Germinal center (tissue), 1 donor: ENCODE measurements around the gene SCUBE2.
"Not testable (repeated sequence)": the region's sequence is repeated elsewhere in the genome, so short reads cannot be mapped to it uniquely, and the experiment has no call there.

Experiments used
- DNase-seq: peaks from one replicate; pipeline ENCODE4 v3.0.0; 2012; ENCODE audit warnings: mixed read lengths, low spot score

The SCUBE2 gene

GRCh38 chr11:9040410-9040809, 51.0 kb downstream of the SCUBE2 start:
- no peak for DNase-seq

GRCh38 chr11:9039863-9040262, 51.5 kb downstream of the SCUBE2 start:
- no peak for DNase-seq

GRCh38 chr11:9039198-9039597, 52.2 kb downstream of the SCUBE2 start:
- DNase-seq: no peak

- DNase-seq: no peak
These were observed 52.9 kb downstream of the SCUBE2 start for GRCh38 chr11:9038541-9038940.

- no peak for DNase-seq
These were observed 53.4 kb downstream of the SCUBE2 start for GRCh38 chr11:9037963-9038362.

GRCh38 chr11:9037046-9037780, 54.2 kb downstream of the SCUBE2 start:
- DNase-seq: no peak

GRCh38 chr11:9030601-9031000, 60.8 kb downstream of the SCUBE2 start:
- DNase-seq: no peak

GRCh38 chr11:9029422-9029821, 62.0 kb downstream of the SCUBE2 start:
- no peak for DNase-seq

GRCh38 chr11:9028581-9028980, 62.8 kb downstream of the SCUBE2 start:
- no peak for DNase-seq

GRCh38 chr11:9025101-9025850, 66.1 kb downstream of the SCUBE2 start:
- no peak for DNase-seq

GRCh38 chr11:9022961-9023680, 68.3 kb downstream of the SCUBE2 start:
- no peak for DNase-seq

- no peak for DNase-seq
These were observed 70.5 kb downstream of the SCUBE2 start for GRCh38 chr11:9020916-9021315.

- no peak for DNase-seq
These were observed 71.5 kb downstream of the SCUBE2 start for GRCh38 chr11:9019861-9020260.

- DNase-seq: peak; percentile 11
These were observed 73.6 kb downstream of the SCUBE2 start for GRCh38 chr11:9017773-9018172.

GRCh38 chr11:9016916-9017642, 74.3 kb downstream of the SCUBE2 start:
- DNase-seq: no peak

GRCh38 chr11:9015677-9016076, 75.7 kb downstream of the SCUBE2 start:
- peak; percentile 69 for DNase-seq

- DNase-seq: no peak
These were observed 76.6 kb downstream of the SCUBE2 start for GRCh38 chr11:9014826-9015225.

GRCh38 chr11:9013373-9013772, 78.0 kb downstream of the SCUBE2 start:
- DNase-seq: no peak

- not testable (repeated sequence) for DNase-seq
These were observed 81.9 kb downstream of the SCUBE2 start for GRCh38 chr11:9009538-9009937.

GRCh38 chr11:9008661-9009060, 82.7 kb downstream of the SCUBE2 start:
- DNase-seq: no peak

- DNase-seq: no peak
These were observed 83.3 kb downstream of the SCUBE2 start for GRCh38 chr11:9008011-9008550.

GRCh38 chr11:9005087-9005486, 86.3 kb downstream of the SCUBE2 start:
- no peak for DNase-seq
